Measurements from ENCODE around the gene S100P.

GRCh38 chr4:6739920-6740319 lies 46.2 kb downstream of the S100P start:
- TF ChIP-seq CTCF (IDR thresholded peaks at IDR 0.05) (no peak), EZH2 (IDR thresholded peaks at IDR 0.05) (no peak), EZH2phosphoT487 (IDR thresholded peaks at IDR 0.05) (no peak)

Measured in neural progenitor cell (in vitro differentiated cells).